Pancreas (tissue), 10 donors: Measurements from ENCODE around the gene RHOBTB3. TPM values are rescaled to one million over a fixed set of nuclear protein-coding genes. Genes with fewer than 3 reads are reported as not detected.

ENCODE experiments used
- ATAC-seq, 4 donors: fragments of 200-7000 bp; cut with Tn5 transposase; one replicate each; pipeline versions ENCODE4 v1.8.0 to v1.9.1; 2020; ENCODE audit warnings: mild to moderate bottlenecking in 4 of 4, moderate library complexity in 4 of 4
- DNase-seq, 6 donors: peaks; one replicate each; pipeline ENCODE4 v3.0.0-alpha.2; 2020
- FAIRE-seq: peaks from 2 replicates; lab custom pipeline; 2012; peaks lifted over from hg19 to GRCh38; lab: Jason Lieb, UNC
- H3K27ac ChIP-seq, 4 donors: fragments of 200-600 bp; sonication (generic); 1 replicate in 3 of 4; 2 replicates in 1 of 4; pipeline versions ENCODE4 v1.5.0 to v1.8.0; 2020
- H3K27me3 ChIP-seq, 4 donors: fragments of 200-600 bp; one replicate each; pipeline ENCODE4 v1.8.0; 2021
- H3K36me3 ChIP-seq, 3 donors: fragments of 200-600 bp; sonication (generic) in 1 of 3; one replicate each; pipeline versions ENCODE4 v1.5.0 to v1.8.0; 2020 to 2021
- H3K4me1 ChIP-seq, 3 donors: fragments of 200-600 bp; one replicate each; pipeline ENCODE4 v1.8.0; 2021
- H3K4me3 ChIP-seq, 4 donors: fragments of 200-600 bp; sonication (generic) in 2 of 4; one replicate each; pipeline versions ENCODE4 v1.5.0 to v1.8.0; 2020 to 2021
- H3K9me3 ChIP-seq, 4 donors: fragments of 200-600 bp; one replicate each; pipeline ENCODE4 v1.8.0; 2021
- WGBS, 2 donors: extraction: QIAGEN DNeasy Blood & Tissue Kit; methylation state at CpG; one replicate each; pipeline ENCODE4 v1.1.7; 2013; 5-methylcytosine and 5-hydroxymethylcytosine counted together
- intact Hi-C, 3 donors: fragments of 100-400 bp; cut with DNase I; formaldehyde crosslinking; loops; one replicate each; pipeline versions ENCODE4 v1.11.1 to v1.14.2; 2022
- polyA plus RNA-seq, 2 donors: library from polyadenylated mRNA; stranded (reverse); fragments of 200-250 nt; gene quantifications; one replicate each; pipeline ENCODE4 v1.2.3, GENCODE V29; 2013
- total RNA-seq, 6 donors: library from RNA; stranded (reverse); fragmentation: NEBNext Ultra II Directional in 4 of 6; extraction: Animal tissue kit (Norgen Biotek cat#: 25700) in 4 of 6; gene quantifications; one replicate each; pipeline versions ENCODE4 v1.2.1 to v1.2.4, GENCODE V29; 2021 to 2023
- TF ChIP-seq, protein P1 (sequence below), 4 donors: fragments of 200-600 bp; sonication (generic) in 3 of 4; IDR thresholded peaks; one replicate each; pipeline versions ENCODE4 v1.5.0 to v1.8.0; 2021; ENCODE audit warnings: antibody characterized with exemption in 4 of 4
- donor health status: healthy with polysubstance abuse.
- donor health status: DM: no; HTN: no; CAD: no; lungs with moderate emphysema.
- donor health status: DM: no; HTN: no; CAD: no.
- donor health status: control.
- donor health status: control.
- donor health status: Bipolar disorder and iron deficiency.
- donor health status: DM: yes; HTN: yes; CAD: no.
- donor health status: DM: no; HTN: no; CAD: no.
- donor health status: DM: no; HTN: no; CAD: no.
- donor health status: DM: yes; HTN: yes; CAD: no.

Gene RHOBTB3
- total and polyA plus RNA-seq, 8 donors: 32.5 to 190 (median 77.3) TPM

- no peaks in the 10 kb centered on the region for H3K27me3 ChIP-seq
- H3K4me1 ChIP-seq: peaks cover 24 to 56% (median 29%) of the 10 kb centered on the region in 3 donors
- intact Hi-C loops: loop anchor here in 1 of 3 donors (10.0 kb wide), 1 partner anchor 70 kb away; no protein-coding TSS in a partner anchor
- peak overlapping the region in 3 of 4 donors; percentile 9 to 90 (median 83) for H3K4me3 ChIP-seq
- WGBS, 2 donors: 7% methylated on average over 2 of the region's 2 CpGs
- no peaks in the 10 kb centered on the region for H3K9me3 ChIP-seq
- peaks cover 0 to 14% (median 9%) of the 10 kb centered on the region in 3 donors for H3K36me3 ChIP-seq
- ATAC-seq (peak in 1 of 4 donors; percentile 8), DNase-seq (no peak), FAIRE-seq (no peak)
- TF ChIP-seq, protein P1, sequence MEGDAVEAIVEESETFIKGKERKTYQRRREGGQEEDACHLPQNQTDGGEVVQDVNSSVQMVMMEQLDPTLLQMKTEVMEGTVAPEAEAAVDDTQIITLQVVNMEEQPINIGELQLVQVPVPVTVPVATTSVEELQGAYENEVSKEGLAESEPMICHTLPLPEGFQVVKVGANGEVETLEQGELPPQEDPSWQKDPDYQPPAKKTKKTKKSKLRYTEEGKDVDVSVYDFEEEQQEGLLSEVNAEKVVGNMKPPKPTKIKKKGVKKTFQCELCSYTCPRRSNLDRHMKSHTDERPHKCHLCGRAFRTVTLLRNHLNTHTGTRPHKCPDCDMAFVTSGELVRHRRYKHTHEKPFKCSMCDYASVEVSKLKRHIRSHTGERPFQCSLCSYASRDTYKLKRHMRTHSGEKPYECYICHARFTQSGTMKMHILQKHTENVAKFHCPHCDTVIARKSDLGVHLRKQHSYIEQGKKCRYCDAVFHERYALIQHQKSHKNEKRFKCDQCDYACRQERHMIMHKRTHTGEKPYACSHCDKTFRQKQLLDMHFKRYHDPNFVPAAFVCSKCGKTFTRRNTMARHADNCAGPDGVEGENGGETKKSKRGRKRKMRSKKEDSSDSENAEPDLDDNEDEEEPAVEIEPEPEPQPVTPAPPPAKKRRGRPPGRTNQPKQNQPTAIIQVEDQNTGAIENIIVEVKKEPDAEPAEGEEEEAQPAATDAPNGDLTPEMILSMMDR (IDR thresholded peaks at IDR 0.05): no peak
- H3K27ac ChIP-seq: peak overlapping the region in 2 of 4 donors; percentile 59 to 97
Observed at GRCh38 chr5:95734906-95735305, 3.8 kb downstream of the RHOBTB3 start.

- no peaks in the 10 kb centered on the region for H3K27me3 ChIP-seq
- ATAC-seq (no peak), FAIRE-seq (no peak), DNase-seq (no peak)
- peak overlapping the region in 2 of 4 donors; percentile 59 to 97 for H3K27ac ChIP-seq
- 3 to 11% methylated on average over 1 of the region's 1 CpG for WGBS, 2 donors
- intact Hi-C loops: loop anchor here in 1 of 3 donors (10.0 kb wide), 1 partner anchor 71 kb away; no protein-coding TSS in a partner anchor
- peaks cover 24 to 51% (median 24%) of the 10 kb centered on the region in 3 donors for H3K4me1 ChIP-seq
- TF ChIP-seq, protein P1 (IDR thresholded peaks at IDR 0.05): no peak
- H3K4me3 ChIP-seq: peak overlapping the region in 2 of 4 donors; percentile 83 to 90
- peaks cover 0 to 14% (median 11%) of the 10 kb centered on the region in 3 donors for H3K36me3 ChIP-seq
- H3K9me3 ChIP-seq: no peaks in the 10 kb centered on the region
Observed at GRCh38 chr5:95735406-95735805, 4.3 kb downstream of the RHOBTB3 start.

GRCh38 chr5:95738072-95738471, 6.9 kb downstream of the RHOBTB3 start:
- H3K27me3 ChIP-seq: no peaks in the 10 kb centered on the region
- no peak overlapping the region for H3K27ac ChIP-seq
- peaks cover 0 to 14% (median 11%) of the 10 kb centered on the region in 3 donors for H3K36me3 ChIP-seq
- TF ChIP-seq, protein P1 (IDR thresholded peaks at IDR 0.05): no peak
- DNase-seq (no peak), FAIRE-seq (no peak), ATAC-seq (no peak)
- no peak overlapping the region for H3K4me3 ChIP-seq
- H3K4me1 ChIP-seq: peaks cover 21 to 50% (median 24%) of the 10 kb centered on the region in 3 donors
- 87 to 94% methylated on average over 4 of the region's 4 CpGs for WGBS, 2 donors
- intact Hi-C loops: loop anchor here in 1 of 3 donors (10.0 kb wide), 1 partner anchor 73 kb away; no protein-coding TSS in a partner anchor
- H3K9me3 ChIP-seq: no peaks in the 10 kb centered on the region

DNA sequence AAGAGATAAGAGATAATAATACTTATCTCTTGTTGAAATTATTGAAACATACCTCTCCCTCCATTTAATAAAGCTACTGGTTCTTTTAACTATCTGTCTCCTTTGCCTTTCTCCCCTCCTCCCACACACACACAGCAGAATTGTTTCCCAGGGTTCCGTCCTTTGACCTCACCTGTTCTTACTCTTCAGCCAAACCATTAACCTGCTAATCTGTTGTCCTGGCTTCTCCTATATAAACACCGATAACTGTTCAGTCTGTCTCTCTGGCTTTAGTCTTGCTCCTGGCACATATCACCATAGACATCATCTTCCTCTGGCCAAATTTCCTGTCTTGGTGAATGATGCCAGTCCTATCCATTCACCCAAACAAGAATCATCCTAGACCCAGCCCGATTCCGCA, 7.7 kb downstream of the RHOBTB3 start:
- 56 to 59% methylated on average over 4 of the region's 4 CpGs for WGBS, 2 donors
- H3K27me3 ChIP-seq: no peaks in the 10 kb centered on the region
- intact Hi-C loops: loop anchor here in 1 of 3 donors (10.0 kb wide), 1 partner anchor 74 kb away; no protein-coding TSS in a partner anchor
- no peak for FAIRE-seq
- no peaks in the 10 kb centered on the region for H3K9me3 ChIP-seq
- H3K27ac ChIP-seq: no peak overlapping the region
- no peak overlapping the region for H3K4me3 ChIP-seq
- H3K36me3 ChIP-seq: peaks cover 0 to 14% (median 11%) of the 10 kb centered on the region in 3 donors
- ATAC-seq: peak in 1 of 4 donors; percentile 29
- TF ChIP-seq, protein P1 (IDR thresholded peaks at IDR 0.05): no peak
- no peak for DNase-seq
- H3K4me1 ChIP-seq: peaks cover 21 to 50% (median 24%) of the 10 kb centered on the region in 3 donors

DNA sequence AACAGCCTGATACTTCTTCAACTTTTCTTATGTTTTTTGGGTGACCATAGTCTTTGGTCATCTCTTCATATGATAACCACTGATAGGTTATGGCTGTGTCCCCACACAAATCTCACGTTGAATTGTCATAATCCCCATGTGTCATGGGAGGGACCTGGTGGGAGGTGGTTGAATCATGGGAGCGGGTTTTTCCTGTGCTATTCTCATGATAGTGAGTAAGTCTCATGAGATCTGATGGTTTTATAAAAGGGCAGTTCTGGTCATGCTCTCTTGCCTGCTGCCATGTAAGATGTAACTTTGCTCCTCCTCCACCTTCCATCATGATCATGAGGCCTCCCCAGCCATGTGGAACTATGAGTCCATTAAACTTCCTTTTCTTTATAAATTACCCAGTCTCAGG, 8.7 kb downstream of the RHOBTB3 start:
- Histone ChIP-seq H3K27me3 (no peaks in the 10 kb centered on the region), H3K9me3 (no peaks in the 10 kb centered on the region), H3K4me1 (peaks cover 17 to 40% (median 24%) of the 10 kb centered on the region in 3 donors), H3K27ac (no peak overlapping the region), H3K36me3 (peaks cover 0 to 14% (median 11%) of the 10 kb centered on the region in 3 donors), H3K4me3 (no peak overlapping the region)
- intact Hi-C loops: loop anchor here in 1 of 3 donors (10.0 kb wide), 1 partner anchor 75 kb away; no protein-coding TSS in a partner anchor
- ATAC-seq: no peak
- WGBS, 2 donors: 92 to 94% methylated on average over 2 of the region's 2 CpGs
- DNase-seq: no peak
- TF ChIP-seq, protein P1 (IDR thresholded peaks at IDR 0.05): no peak
- FAIRE-seq: no peak
